Measurements from ENCODE around the gene NPC1. TPM values are rescaled to one million over a fixed set of nuclear protein-coding genes. Genes with fewer than 3 reads are reported as not detected.

The NPC1 gene
- total RNA-seq, 1 experiment from 2014 or later, result 29.5 TPM

- Mint-ChIP-seq H3K4me3 (ENCODE audit: unreplicated experiment) (no peak overlapping the region), H3K4me1 (ENCODE audit: low read depth, unreplicated experiment) (no peaks in the 10 kb centered on the region), H3K36me3 (ENCODE audit: insufficient read depth, unreplicated experiment) (peaks cover 10% of the 10 kb centered on the region), H3K27ac (ENCODE audit: unreplicated experiment) (no peak overlapping the region), H3K9me3 (ENCODE audit: unreplicated experiment) (no peaks in the 10 kb centered on the region), H3K27me3 (ENCODE audit: insufficient read depth, unreplicated experiment) (no peaks in the 10 kb centered on the region)
- peak; percentile 53 to 57 for DNase-seq
- H3K4me1 ChIP-seq, result no peaks in the 10 kb centered on the region
- ChIA-PET POLR2A (interaction anchor here (0.5 kb wide), 2 partner anchors 16 to 640 kb away, joined by 3 read pairs; partner anchors contain the start of gene CABYR), CTCF (interaction anchor here (0.6 to 1.2 kb wide), 4 partner anchors 11 to 46 kb away, joined by 3 to 4 read pairs (median 3); partner anchors contain the start of gene RIOK3)
- H3K27me3 ChIP-seq (replicated peaks; ENCODE audit: control insufficient read depth, insufficient read depth, low read length), result no peaks in the 10 kb centered on the region
- no peak overlapping the region for H3K4me3 ChIP-seq (ENCODE audit: low read depth, low read length)
- H3K36me3 ChIP-seq (ENCODE audit: control insufficient read depth, insufficient read depth, low read length), result no peaks in the 10 kb centered on the region
- TF ChIP-seq CTCF (IDR thresholded peaks at IDR 0.05; ENCODE audit: insufficient read depth in 1 of 2, low read depth in 1 of 2, low read length in 1 of 2, severe bottlenecking in 1 of 2, unreplicated experiment in 1 of 2), result peak; percentile 29 to 65
- no TSS peak for BruUV-seq (replicated peaks)
- intact Hi-C loops (cut with micrococcal nuclease; ENCODE audit: unreplicated experiment), result no loop called here
- H3K9me3 ChIP-seq, result no peaks in the 10 kb centered on the region
Observed at GRCh38 chr18:23498877-23499276, 87.4 kb downstream of the NPC1 start.

GRCh38 chr18:23498117-23498516 lies 88.2 kb downstream of the NPC1 start:
- H3K4me3 ChIP-seq (ENCODE audit: low read depth, low read length), result no peak overlapping the region
- H3K27me3 ChIP-seq (replicated peaks; ENCODE audit: control insufficient read depth, insufficient read depth, low read length), result no peaks in the 10 kb centered on the region
- DNase-seq, result no peak
- TF ChIP-seq CTCF (IDR thresholded peaks at IDR 0.05; ENCODE audit: insufficient read depth in 1 of 2, low read depth in 1 of 2, low read length in 1 of 2, severe bottlenecking in 1 of 2, unreplicated experiment in 1 of 2), result no peak
- H3K9me3 ChIP-seq, result no peaks in the 10 kb centered on the region
- Mint-ChIP-seq H3K4me1 (ENCODE audit: low read depth, unreplicated experiment) (no peaks in the 10 kb centered on the region), H3K36me3 (ENCODE audit: insufficient read depth, unreplicated experiment) (peaks cover 8% of the 10 kb centered on the region), H3K9me3 (ENCODE audit: unreplicated experiment) (no peaks in the 10 kb centered on the region), H3K27ac (ENCODE audit: unreplicated experiment) (no peak overlapping the region), H3K27me3 (ENCODE audit: insufficient read depth, unreplicated experiment) (no peaks in the 10 kb centered on the region), H3K4me3 (ENCODE audit: unreplicated experiment) (no peak overlapping the region)
- ChIA-PET POLR2A (interaction anchor here (0.5 kb wide), 2 partner anchors 16 to 640 kb away, joined by 3 read pairs; partner anchors contain the start of gene CABYR), CTCF (interaction anchor here (0.6 to 1.2 kb wide), 4 partner anchors 10 to 45 kb away, joined by 3 to 4 read pairs (median 3); partner anchors contain the start of gene RIOK3)
- no peaks in the 10 kb centered on the region for H3K36me3 ChIP-seq (ENCODE audit: control insufficient read depth, insufficient read depth, low read length)
- BruUV-seq (replicated peaks), result no TSS peak
- intact Hi-C loops (cut with micrococcal nuclease; ENCODE audit: unreplicated experiment), result no loop called here
- H3K4me1 ChIP-seq, result no peaks in the 10 kb centered on the region

DNA sequence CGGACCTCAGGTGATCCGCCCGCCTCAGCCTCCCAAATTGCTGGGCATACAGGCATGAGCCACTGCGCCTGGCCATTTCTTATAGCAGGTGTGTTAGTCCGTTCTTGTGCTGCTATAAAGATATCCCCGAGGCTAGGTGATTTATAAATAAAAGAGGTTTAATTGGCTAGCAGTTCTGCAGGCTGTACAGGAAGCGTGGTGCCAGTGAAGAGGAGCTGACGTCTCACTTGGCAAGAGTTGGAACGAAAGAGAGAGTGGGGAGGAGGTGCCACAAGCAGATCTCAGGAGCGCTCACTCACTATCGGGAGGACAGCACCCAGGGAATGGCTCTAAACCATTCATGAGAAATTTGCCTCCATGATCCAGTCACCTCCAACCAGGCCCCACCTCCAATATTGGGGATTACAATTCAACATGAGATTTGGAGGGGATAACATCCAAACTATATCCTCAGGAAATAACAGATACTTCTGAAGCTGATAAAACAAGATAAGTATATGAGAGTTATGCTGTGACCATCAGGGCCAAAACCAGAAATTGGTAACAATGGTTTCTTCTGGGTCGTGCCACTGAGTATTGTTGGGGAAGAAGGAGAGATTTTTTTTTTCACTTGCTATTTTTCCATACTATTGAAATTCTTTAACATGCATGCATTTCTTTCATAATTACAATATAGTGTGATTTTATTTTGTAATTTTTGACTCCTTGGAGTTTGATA lies 90.4 kb downstream of the NPC1 start:
- intact Hi-C loops (cut with micrococcal nuclease; ENCODE audit: unreplicated experiment), result no loop called here
- ChIA-PET CTCF (no interaction called here), POLR2A (no interaction called here)
- H3K27me3 Mint-ChIP-seq (ENCODE audit: insufficient read depth, unreplicated experiment), result no peaks in the 10 kb centered on the region
- no TSS peak for BruUV-seq (replicated peaks)
- H3K27me3 ChIP-seq (replicated peaks; ENCODE audit: control insufficient read depth, insufficient read depth, low read length), result no peaks in the 10 kb centered on the region
- no peak overlapping the region for H3K4me3 Mint-ChIP-seq (ENCODE audit: unreplicated experiment)
- no peak for DNase-seq
- H3K4me1 ChIP-seq, result no peaks in the 10 kb centered on the region
- H3K9me3 Mint-ChIP-seq (ENCODE audit: unreplicated experiment), result no peaks in the 10 kb centered on the region
- no peaks in the 10 kb centered on the region for H3K4me1 Mint-ChIP-seq (ENCODE audit: low read depth, unreplicated experiment)
- no peaks in the 10 kb centered on the region for H3K9me3 ChIP-seq
- H3K36me3 Mint-ChIP-seq (ENCODE audit: insufficient read depth, unreplicated experiment), result no peaks in the 10 kb centered on the region
- no peak overlapping the region for H3K27ac Mint-ChIP-seq (ENCODE audit: unreplicated experiment)
- no peak overlapping the region for H3K4me3 ChIP-seq (ENCODE audit: low read depth, low read length)
- no peaks in the 10 kb centered on the region for H3K36me3 ChIP-seq (ENCODE audit: control insufficient read depth, insufficient read depth, low read length)
- no peak for TF ChIP-seq CTCF (IDR thresholded peaks at IDR 0.05; ENCODE audit: insufficient read depth in 1 of 2, low read depth in 1 of 2, low read length in 1 of 2, severe bottlenecking in 1 of 2, unreplicated experiment in 1 of 2)
